ENCODE results near the gene PRKCE. TPM values are rescaled to one million over a fixed set of nuclear protein-coding genes. Genes with fewer than 3 reads are reported as not detected.

The PRKCE gene
- total RNA-seq, 2 donors from 2014 or later: 7.3 to 20.8 TPM

DNA sequence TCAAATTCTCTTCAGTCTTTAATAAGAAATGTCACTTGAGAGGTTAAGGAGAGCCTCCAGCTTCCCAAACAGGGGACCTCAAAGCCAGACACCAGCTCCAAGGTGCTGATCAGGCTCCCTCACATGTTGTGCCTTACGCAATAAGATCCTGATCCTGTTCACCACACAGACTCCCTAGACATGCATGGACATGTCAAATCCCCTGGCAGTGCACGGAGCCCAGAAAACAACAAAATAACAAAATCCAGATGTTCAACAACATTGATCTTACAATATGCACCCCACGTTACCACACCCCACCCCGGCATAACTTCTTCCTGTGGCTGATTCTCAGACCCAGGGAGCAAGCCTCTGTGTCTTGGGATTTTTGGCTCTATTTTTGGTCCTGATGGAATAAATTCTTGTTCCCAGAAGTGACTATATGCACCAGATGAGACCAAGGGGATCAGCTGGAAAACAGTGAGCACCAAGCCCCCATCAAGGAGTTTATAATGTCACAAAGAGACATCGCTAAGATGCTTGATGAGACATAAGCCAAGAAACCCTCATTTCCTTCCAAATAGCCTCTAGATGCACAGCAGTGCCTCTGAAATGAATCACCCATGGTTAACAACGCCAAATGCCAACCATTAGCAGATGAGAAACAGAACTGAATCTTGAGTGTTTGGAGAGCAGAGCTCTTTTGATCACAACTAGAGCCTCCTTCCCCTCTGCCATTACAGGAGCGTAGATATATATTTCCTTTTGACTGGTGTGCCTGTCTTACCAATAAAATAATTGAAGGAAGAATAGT is 198.2 kb downstream of the PRKCE start:
- 82 to 91% methylated on average over 7 of the region's 7 CpGs for WGBS, 2 donors
- peaks cover 15% of the 10 kb centered on the region for H3K4me1 ChIP-seq
- ATAC-seq: peak; percentile 15
- TF ChIP-seq, protein P1, sequence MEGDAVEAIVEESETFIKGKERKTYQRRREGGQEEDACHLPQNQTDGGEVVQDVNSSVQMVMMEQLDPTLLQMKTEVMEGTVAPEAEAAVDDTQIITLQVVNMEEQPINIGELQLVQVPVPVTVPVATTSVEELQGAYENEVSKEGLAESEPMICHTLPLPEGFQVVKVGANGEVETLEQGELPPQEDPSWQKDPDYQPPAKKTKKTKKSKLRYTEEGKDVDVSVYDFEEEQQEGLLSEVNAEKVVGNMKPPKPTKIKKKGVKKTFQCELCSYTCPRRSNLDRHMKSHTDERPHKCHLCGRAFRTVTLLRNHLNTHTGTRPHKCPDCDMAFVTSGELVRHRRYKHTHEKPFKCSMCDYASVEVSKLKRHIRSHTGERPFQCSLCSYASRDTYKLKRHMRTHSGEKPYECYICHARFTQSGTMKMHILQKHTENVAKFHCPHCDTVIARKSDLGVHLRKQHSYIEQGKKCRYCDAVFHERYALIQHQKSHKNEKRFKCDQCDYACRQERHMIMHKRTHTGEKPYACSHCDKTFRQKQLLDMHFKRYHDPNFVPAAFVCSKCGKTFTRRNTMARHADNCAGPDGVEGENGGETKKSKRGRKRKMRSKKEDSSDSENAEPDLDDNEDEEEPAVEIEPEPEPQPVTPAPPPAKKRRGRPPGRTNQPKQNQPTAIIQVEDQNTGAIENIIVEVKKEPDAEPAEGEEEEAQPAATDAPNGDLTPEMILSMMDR (IDR thresholded peaks at IDR 0.05): no peak
- no peak for TF ChIP-seq POLR2A (IDR thresholded peaks at IDR 0.05)
- DNase-seq: no peak
- no peaks in the 10 kb centered on the region for H3K27me3 ChIP-seq
- H3K4me3 ChIP-seq: no peak overlapping the region
- intact Hi-C loops (cut with DNase I): no loop called here
- no peaks in the 10 kb centered on the region for H3K36me3 ChIP-seq (replicated peaks in 1 of 2; ENCODE audit: insufficient read depth in 1 of 2, low read depth in 2 of 2)
- no peaks in the 10 kb centered on the region for H3K9me3 ChIP-seq
- H3K27ac ChIP-seq: no peak overlapping the region

DNA sequence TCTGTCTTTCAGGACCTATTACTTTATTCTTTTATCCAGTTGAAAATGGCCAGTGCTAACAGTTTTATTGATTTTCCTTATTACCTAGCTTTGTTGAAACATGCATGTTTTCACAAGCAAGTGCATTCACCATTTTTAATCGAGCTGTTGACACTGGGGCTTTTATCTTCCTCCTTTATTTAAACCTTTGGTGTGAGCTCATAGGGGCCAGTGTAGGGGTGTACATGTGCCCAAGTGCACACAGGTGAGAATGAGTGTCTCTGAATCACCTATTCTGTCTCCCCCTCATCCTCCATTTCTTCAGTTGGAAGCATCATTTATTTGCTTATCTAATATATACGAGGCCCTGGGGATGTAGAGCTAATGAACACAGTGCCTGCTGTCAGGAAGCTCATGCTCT is 199.1 kb downstream of the PRKCE start:
- DNase-seq (no peak), ATAC-seq (no peak)
- intact Hi-C loops (cut with DNase I): no loop called here
- H3K9me3 ChIP-seq: no peaks in the 10 kb centered on the region
- TF ChIP-seq, protein P1 (IDR thresholded peaks at IDR 0.05): no peak
- 27 to 37% methylated on average over 2 of the region's 2 CpGs for WGBS, 2 donors
- no peak overlapping the region for H3K27ac ChIP-seq
- peaks cover 15% of the 10 kb centered on the region for H3K4me1 ChIP-seq
- H3K4me3 ChIP-seq: no peak overlapping the region
- H3K36me3 ChIP-seq (replicated peaks in 1 of 2; ENCODE audit: insufficient read depth in 1 of 2, low read depth in 2 of 2): no peaks in the 10 kb centered on the region
- no peaks in the 10 kb centered on the region for H3K27me3 ChIP-seq

DNA sequence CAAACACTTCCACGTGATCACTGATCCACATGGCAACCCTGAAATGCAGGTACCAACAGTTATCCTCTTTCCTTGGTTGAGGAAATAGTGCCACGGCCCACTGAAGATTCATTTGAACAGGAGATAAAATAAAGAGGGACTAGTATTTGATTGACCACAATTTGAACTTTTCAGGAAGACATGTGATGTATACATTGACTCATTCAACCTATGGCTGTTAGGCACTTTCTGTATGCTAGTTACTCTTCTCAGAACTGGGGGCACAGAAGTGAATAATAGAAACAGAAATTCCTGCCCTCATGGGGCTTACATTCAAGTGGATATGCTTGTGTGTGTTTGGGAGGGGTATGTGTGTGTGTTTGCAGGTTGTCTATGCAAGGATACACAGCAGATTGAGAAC is 199.6 kb downstream of the PRKCE start:
- no peaks in the 10 kb centered on the region for H3K27me3 ChIP-seq
- no peaks in the 10 kb centered on the region for H3K9me3 ChIP-seq
- no peaks in the 10 kb centered on the region for H3K36me3 ChIP-seq (replicated peaks in 1 of 2; ENCODE audit: insufficient read depth in 1 of 2, low read depth in 2 of 2)
- H3K27ac ChIP-seq: no peak overlapping the region
- peaks cover 15% of the 10 kb centered on the region for H3K4me1 ChIP-seq
- WGBS, 2 donors: 62 to 75% methylated on average over 2 of the region's 2 CpGs
- TF ChIP-seq, protein P1 (IDR thresholded peaks at IDR 0.05): no peak
- TF ChIP-seq POLR2A (IDR thresholded peaks at IDR 0.05): no peak
- DNase-seq (no peak), ATAC-seq (no peak)
- intact Hi-C loops (cut with DNase I): no loop called here
- no peak overlapping the region for H3K4me3 ChIP-seq

GRCh38 chr2:45851576-45852304 is 200.3 kb downstream of the PRKCE start:
- Histone ChIP-seq H3K36me3 (replicated peaks in 1 of 2; ENCODE audit: insufficient read depth in 1 of 2, low read depth in 2 of 2) (no peaks in the 10 kb centered on the region), H3K27ac (no peak overlapping the region), H3K4me1 (peaks cover 15% of the 10 kb centered on the region), H3K9me3 (no peaks in the 10 kb centered on the region), H3K4me3 (no peak overlapping the region), H3K27me3 (no peaks in the 10 kb centered on the region)
- DNase-seq (peak in 1 of 4 donors; percentile 59), ATAC-seq (no peak)
- no peak for TF ChIP-seq POLR2A (IDR thresholded peaks at IDR 0.05)
- TF ChIP-seq, protein P1 (IDR thresholded peaks at IDR 0.05): no peak
- intact Hi-C loops (cut with DNase I): no loop called here
- 81 to 84% methylated on average over 10 to 11 of the region's 11 CpGs for WGBS, 2 donors

Data from body of pancreas (tissue), 4 donors.